Trophoblast cell (in vitro differentiated cells and primary cell): ENCODE results near the gene ZFAND3.

Experiments
- DNase-seq, 2 donors: peaks; one replicate each; pipeline ENCODE4 v3.0.0-alpha.2; 2016
- H2AFZ ChIP-seq: 2 replicates; pipeline ENCODE4 v1.6.1; 2013; ENCODE audit warnings: low read length, moderate library complexity, mild to moderate bottlenecking; ENCODE audit not compliant: insufficient read depth, poor library complexity
- H2AK5ac ChIP-seq: 2 replicates; pipeline ENCODE4 v1.6.1; 2013; ENCODE audit warnings: mild to moderate bottlenecking, low read length
- H2BK120ac ChIP-seq: 2 replicates; pipeline ENCODE4 v1.6.1; 2013; ENCODE audit warnings: low read length, mild to moderate bottlenecking, moderate library complexity; ENCODE audit not compliant: insufficient read depth, poor library complexity
- H2BK12ac ChIP-seq: 2 replicates; pipeline ENCODE4 v1.6.1; 2013; ENCODE audit warnings: mild to moderate bottlenecking, low read length, moderate library complexity
- H2BK5ac ChIP-seq: 2 replicates; pipeline ENCODE4 v1.6.1; 2013; ENCODE audit warnings: low read length, low read depth, moderate library complexity, mild to moderate bottlenecking; ENCODE audit not compliant: poor library complexity
- H3K14ac ChIP-seq: 2 replicates; pipeline ENCODE4 v1.6.1; 2013; ENCODE audit warnings: mild to moderate bottlenecking, low read length
- H3K18ac ChIP-seq: 2 replicates; pipeline ENCODE4 v1.6.1; 2013; ENCODE audit warnings: mild to moderate bottlenecking, low read length
- H3K23ac ChIP-seq: 2 replicates; pipeline ENCODE4 v1.6.1; 2013; ENCODE audit warnings: low read length
- H3K27ac ChIP-seq: 2 replicates; pipeline ENCODE4 v1.5.1; 2013; ENCODE audit warnings: low read depth, mild to moderate bottlenecking, inconsistent platforms, low read length, moderate library complexity
- H3K27me3 ChIP-seq: 2 replicates; pipeline ENCODE4 v1.6.1; 2013; ENCODE audit warnings: inconsistent platforms, mild to moderate bottlenecking, low read length, moderate library complexity; ENCODE audit not compliant: insufficient read depth
- H3K36me3 ChIP-seq, 2 experiments: 1 replicate in 1 of 2; 2 replicates in 1 of 2; pipeline ENCODE4 v1.6.1; 2013; ENCODE audit warnings: low read length in 2 of 2, mild to moderate bottlenecking in 2 of 2, moderate library complexity in 1 of 2; ENCODE audit not compliant: insufficient read depth in 2 of 2, control insufficient read depth in 1 of 2
- H3K4ac ChIP-seq: 2 replicates; pipeline ENCODE4 v1.6.1; 2013; ENCODE audit warnings: low read depth, mild to moderate bottlenecking, low read length, moderate library complexity
- H3K4me1 ChIP-seq, 2 experiments: 1 replicate in 1 of 2; 2 replicates in 1 of 2; pipeline ENCODE4 v1.6.1; 2013; ENCODE audit warnings: low read length in 2 of 2, mild to moderate bottlenecking in 2 of 2, moderate library complexity in 1 of 2; ENCODE audit not compliant: insufficient read depth in 2 of 2, control insufficient read depth in 1 of 2
- H3K4me2 ChIP-seq: 2 replicates; pipeline ENCODE4 v1.6.1; 2013; ENCODE audit warnings: inconsistent platforms, mild to moderate bottlenecking, low read length, moderate library complexity
- H3K4me3 ChIP-seq: 2 replicates; pipeline ENCODE4 v1.5.1; 2013; ENCODE audit warnings: mild to moderate bottlenecking, low read depth, low read length, inconsistent platforms
- H3K79me1 ChIP-seq: one replicate; pipeline ENCODE4 v1.6.1; 2013; ENCODE audit warnings: low read length
- H3K79me2 ChIP-seq: 2 replicates; pipeline ENCODE4 v1.6.1; 2013; ENCODE audit warnings: low read length, mild to moderate bottlenecking; ENCODE audit not compliant: control insufficient read depth, insufficient read depth, poor library complexity
- H3K9ac ChIP-seq: 2 replicates; pipeline ENCODE4 v1.6.1; 2013; ENCODE audit warnings: mild to moderate bottlenecking, low read length
- H3K9me3 ChIP-seq: 2 replicates; pipeline ENCODE4 v1.6.1; 2013; ENCODE audit warnings: low read depth, mild to moderate bottlenecking, control low read depth, inconsistent platforms, low read length; ENCODE audit not compliant: insufficient read depth
- H4K12ac ChIP-seq: 2 replicates; pipeline ENCODE4 v1.6.1; 2013; ENCODE audit warnings: low read depth, mild to moderate bottlenecking, low read length, moderate library complexity
- H4K8ac ChIP-seq: 2 replicates; pipeline ENCODE4 v1.6.1; 2013; ENCODE audit warnings: low read depth, mild to moderate bottlenecking, low read length, moderate library complexity
- H4K91ac ChIP-seq: one replicate; pipeline ENCODE4 v1.6.1; 2013; ENCODE audit warnings: low read depth, mild to moderate bottlenecking, low read length, moderate library complexity
- WGBS: extraction: QIAGEN DNeasy Blood & Tissue Kit; methylation state at CpG from one replicate; pipeline ENCODE4 v1.1.7; 2013; ENCODE audit warnings: missing lambda C conversion rate; ENCODE audit not compliant: insufficient read length, insufficient coverage; ENCODE audit errors: extremely low coverage; 5-methylcytosine and 5-hydroxymethylcytosine counted together

The ZFAND3 gene

DNA sequence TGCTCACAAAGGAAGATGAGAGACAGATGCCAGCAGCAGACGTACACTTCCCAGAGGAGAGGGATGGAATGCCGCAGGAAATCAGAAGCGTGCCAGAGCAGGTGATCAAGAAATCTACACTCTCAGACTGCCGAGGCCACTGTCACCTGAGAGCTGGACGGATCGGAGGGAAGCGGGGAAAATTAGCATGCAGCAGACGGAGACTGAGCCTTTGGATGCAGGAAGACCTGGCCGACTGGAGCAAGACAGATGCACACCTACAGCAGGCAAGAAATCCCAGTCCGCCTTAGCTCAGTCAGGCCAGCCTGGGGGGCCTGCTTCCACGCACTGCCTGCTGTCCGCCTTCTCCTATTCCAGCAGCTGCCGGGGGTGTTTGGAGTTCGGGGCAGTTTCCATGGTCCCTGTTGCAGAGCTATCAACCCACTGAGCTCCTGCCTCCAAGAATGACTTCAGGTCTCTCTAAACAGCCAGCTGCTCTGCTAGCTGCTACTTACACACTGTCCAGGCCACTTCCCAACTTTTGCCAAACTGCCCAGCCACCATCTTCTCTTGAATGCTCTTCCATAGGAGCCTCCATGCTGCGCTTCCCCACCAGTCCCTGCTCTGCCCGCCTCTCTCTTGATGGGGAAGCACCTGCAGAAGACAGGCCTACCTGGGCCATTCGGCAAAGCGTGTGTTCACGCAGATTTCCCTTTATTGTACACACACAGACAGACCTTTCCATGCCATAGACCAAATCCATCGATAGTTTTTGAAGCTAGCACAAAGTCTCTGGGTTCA is 368.5 kb downstream of the ZFAND3 start:
- Histone ChIP-seq H3K79me2 (no peaks in the 10 kb centered on the region), H3K4me2 (no peak overlapping the region), H3K27ac (no peak overlapping the region), H2AK5ac (no peak overlapping the region), H4K8ac (no peak overlapping the region), H3K4me3 (no peak overlapping the region), H2BK5ac (no peak overlapping the region), H3K4ac (no peak overlapping the region), H2BK12ac (no peak overlapping the region), H2BK120ac (no peak overlapping the region), H4K91ac (no peak overlapping the region), H3K4me1 (no peaks in the 10 kb centered on the region), H3K79me1 (no peaks in the 10 kb centered on the region), H3K36me3 (no peaks in the 10 kb centered on the region), H3K27me3 (no peaks in the 10 kb centered on the region), H3K9ac (no peak overlapping the region), H3K9me3 (peaks cover 3% of the 10 kb centered on the region), H3K23ac (no peak overlapping the region), H4K12ac (no peak overlapping the region), H3K14ac (no peak overlapping the region), H3K18ac (no peak overlapping the region), H2AFZ (no peak overlapping the region)
- no peak for DNase-seq
- no CpG with 5 or more reads among the region's 20 CpGs for WGBS

DNA sequence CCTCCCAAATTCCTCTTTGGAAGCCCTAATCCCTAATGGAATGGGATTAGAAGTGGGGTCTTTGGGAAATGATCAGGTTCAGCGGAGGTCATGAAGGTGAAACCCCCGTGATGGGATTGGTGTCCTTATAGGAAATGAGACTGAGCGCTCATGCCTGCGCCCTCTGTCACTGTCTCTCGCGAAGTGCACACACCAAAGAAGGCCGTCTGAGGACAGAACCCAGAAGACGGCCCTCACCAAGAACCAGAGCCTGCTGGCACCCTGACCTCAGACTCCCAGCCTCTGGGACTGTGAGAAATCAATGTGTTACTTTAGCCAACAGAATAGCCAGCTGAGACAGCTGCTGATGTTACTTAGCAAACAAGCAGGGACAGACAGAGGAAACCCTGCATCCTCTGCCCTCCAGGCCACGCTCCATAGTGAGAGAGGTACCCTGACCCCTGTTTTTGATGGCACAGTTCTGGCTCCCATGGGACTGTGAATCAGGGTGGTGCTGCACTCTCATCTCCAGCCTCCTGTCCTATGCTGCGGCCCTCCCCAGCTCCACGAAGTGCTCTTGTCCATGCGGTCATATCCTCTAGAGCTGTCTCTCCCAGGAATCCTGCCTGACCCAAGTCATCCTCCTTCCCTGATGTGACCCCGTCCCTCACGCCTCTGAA is 369.3 kb downstream of the ZFAND3 start:
- no peak overlapping the region for H3K23ac ChIP-seq
- H3K9me3 ChIP-seq, result peaks cover 3% of the 10 kb centered on the region
- no peak overlapping the region for H3K4ac ChIP-seq
- H3K18ac ChIP-seq, result no peak overlapping the region
- H2AFZ ChIP-seq, result no peak overlapping the region
- H2AK5ac ChIP-seq, result no peak overlapping the region
- no peak overlapping the region for H4K91ac ChIP-seq
- H3K4me3 ChIP-seq, result no peak overlapping the region
- no peak overlapping the region for H2BK5ac ChIP-seq
- no peak overlapping the region for H3K27ac ChIP-seq
- H3K79me1 ChIP-seq, result no peaks in the 10 kb centered on the region
- WGBS, result no CpG with 5 or more reads among the region's 14 CpGs
- no peaks in the 10 kb centered on the region for H3K27me3 ChIP-seq
- DNase-seq, result no peak
- no peak overlapping the region for H2BK12ac ChIP-seq
- no peak overlapping the region for H3K14ac ChIP-seq
- no peak overlapping the region for H4K12ac ChIP-seq
- no peaks in the 10 kb centered on the region for H3K79me2 ChIP-seq
- H3K4me2 ChIP-seq, result no peak overlapping the region
- no peaks in the 10 kb centered on the region for H3K36me3 ChIP-seq
- no peak overlapping the region for H4K8ac ChIP-seq
- H3K4me1 ChIP-seq, result no peaks in the 10 kb centered on the region
- H2BK120ac ChIP-seq, result no peak overlapping the region
- H3K9ac ChIP-seq, result no peak overlapping the region

DNA sequence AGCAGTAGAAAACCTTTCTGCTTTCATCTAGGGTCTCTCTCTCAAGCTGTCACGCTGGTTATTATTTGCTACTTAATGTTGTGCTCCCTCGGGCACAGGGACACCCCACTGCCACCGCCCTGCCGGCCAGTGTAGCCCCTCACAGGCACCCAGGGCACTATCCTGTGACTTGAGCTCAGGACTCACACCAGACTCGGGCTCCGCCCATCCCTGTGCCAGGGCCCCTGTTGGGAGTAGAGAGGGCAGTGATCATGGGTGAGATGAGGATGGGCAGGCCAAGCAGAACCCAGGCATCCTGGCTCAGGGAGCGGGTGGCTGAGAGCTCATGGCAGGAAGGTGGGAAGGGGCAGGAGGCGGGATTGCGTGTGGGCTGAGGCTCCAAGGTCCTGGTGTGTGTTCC is 371.9 kb downstream of the ZFAND3 start:
- no peak for DNase-seq
- Histone ChIP-seq H2AK5ac (no peak overlapping the region), H4K91ac (no peak overlapping the region), H3K4ac (no peak overlapping the region), H3K23ac (no peak overlapping the region), H4K12ac (no peak overlapping the region), H3K4me1 (no peaks in the 10 kb centered on the region), H3K79me1 (no peaks in the 10 kb centered on the region), H3K27me3 (no peaks in the 10 kb centered on the region), H3K36me3 (no peaks in the 10 kb centered on the region), H3K4me2 (no peak overlapping the region), H2BK120ac (no peak overlapping the region), H3K4me3 (no peak overlapping the region), H3K9me3 (peaks cover 3% of the 10 kb centered on the region), H3K9ac (no peak overlapping the region), H2BK5ac (no peak overlapping the region), H2AFZ (no peak overlapping the region), H3K27ac (no peak overlapping the region), H2BK12ac (no peak overlapping the region), H3K18ac (no peak overlapping the region), H3K14ac (no peak overlapping the region), H3K79me2 (no peaks in the 10 kb centered on the region), H4K8ac (no peak overlapping the region)
- WGBS, result no CpG with 5 or more reads among the region's 9 CpGs

DNA sequence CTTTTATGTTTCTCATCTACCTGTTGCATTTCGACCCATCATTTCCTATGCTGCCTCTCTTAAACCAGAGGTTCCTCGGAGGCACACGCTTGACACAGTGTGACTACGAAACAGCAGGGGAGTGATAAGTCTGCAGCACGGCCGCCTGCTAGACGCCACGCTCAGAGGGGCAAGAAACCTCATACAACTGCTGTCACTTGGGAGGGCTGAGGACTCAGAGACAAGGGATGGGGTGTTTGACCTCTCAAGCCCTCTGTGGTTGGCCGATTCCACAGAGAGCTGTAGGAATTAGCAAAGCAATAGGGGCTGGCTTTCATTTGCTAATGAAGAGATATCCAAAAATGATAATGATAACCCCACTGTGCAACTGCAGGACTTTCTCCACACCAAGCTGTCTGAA is 372.5 kb downstream of the ZFAND3 start:
- no peak overlapping the region for H4K91ac ChIP-seq
- H3K36me3 ChIP-seq, result no peaks in the 10 kb centered on the region
- H2BK120ac ChIP-seq, result no peak overlapping the region
- DNase-seq, result no peak
- no peak overlapping the region for H2AFZ ChIP-seq
- H3K4me1 ChIP-seq, result no peaks in the 10 kb centered on the region
- no CpG with 5 or more reads among the region's 9 CpGs for WGBS
- no peak overlapping the region for H3K9ac ChIP-seq
- H3K79me2 ChIP-seq, result no peaks in the 10 kb centered on the region
- H2AK5ac ChIP-seq, result no peak overlapping the region
- no peak overlapping the region for H3K4me2 ChIP-seq
- no peak overlapping the region for H4K8ac ChIP-seq
- no peak overlapping the region for H2BK12ac ChIP-seq
- no peak overlapping the region for H2BK5ac ChIP-seq
- no peak overlapping the region for H3K23ac ChIP-seq
- H3K14ac ChIP-seq, result no peak overlapping the region
- no peak overlapping the region for H3K18ac ChIP-seq
- no peak overlapping the region for H3K27ac ChIP-seq
- H3K9me3 ChIP-seq, result peaks cover 3% of the 10 kb centered on the region
- no peaks in the 10 kb centered on the region for H3K27me3 ChIP-seq
- no peak overlapping the region for H4K12ac ChIP-seq
- no peak overlapping the region for H3K4me3 ChIP-seq
- no peak overlapping the region for H3K4ac ChIP-seq
- no peaks in the 10 kb centered on the region for H3K79me1 ChIP-seq
